ENCODE measurements around the gene KLHDC10.

DNA sequence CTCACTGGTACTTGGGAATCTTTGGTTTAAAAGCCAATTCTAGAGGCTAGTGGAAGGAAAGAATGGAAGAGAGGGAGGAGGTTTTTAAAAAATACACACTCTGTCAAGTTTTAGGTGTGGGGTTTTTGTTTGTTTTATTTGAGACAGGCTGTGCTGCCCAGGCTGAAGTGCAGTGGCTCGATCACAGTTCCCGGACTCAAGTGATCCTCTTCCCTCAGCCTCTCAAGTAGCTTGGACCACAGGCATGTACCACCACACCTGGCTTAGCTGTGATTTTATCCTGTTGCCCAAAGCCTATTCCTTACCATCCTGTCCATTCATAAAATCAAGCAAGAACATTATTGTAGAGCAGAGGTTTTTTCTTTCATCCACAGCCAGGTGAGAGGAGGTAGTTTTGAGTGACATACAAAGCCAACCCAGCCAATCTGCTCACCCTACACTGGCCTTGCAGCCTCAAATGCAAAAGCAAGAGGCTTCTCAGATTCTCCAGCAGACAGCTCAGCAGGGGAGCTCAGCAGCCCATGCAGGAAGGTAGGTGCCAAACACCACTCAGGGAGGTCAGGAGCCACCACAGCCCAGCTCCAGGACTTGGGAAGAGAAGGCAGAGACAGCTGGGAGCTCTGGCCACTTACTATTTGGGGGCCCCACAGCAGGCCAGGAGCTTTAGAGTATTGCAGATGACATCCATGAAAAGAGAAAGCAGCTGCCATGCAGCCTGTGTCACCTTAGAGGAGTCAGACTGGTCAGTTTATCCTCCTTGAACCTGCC is 69.0 kb downstream of the KLHDC10 start:
- TF ChIP-seq, protein P1, sequence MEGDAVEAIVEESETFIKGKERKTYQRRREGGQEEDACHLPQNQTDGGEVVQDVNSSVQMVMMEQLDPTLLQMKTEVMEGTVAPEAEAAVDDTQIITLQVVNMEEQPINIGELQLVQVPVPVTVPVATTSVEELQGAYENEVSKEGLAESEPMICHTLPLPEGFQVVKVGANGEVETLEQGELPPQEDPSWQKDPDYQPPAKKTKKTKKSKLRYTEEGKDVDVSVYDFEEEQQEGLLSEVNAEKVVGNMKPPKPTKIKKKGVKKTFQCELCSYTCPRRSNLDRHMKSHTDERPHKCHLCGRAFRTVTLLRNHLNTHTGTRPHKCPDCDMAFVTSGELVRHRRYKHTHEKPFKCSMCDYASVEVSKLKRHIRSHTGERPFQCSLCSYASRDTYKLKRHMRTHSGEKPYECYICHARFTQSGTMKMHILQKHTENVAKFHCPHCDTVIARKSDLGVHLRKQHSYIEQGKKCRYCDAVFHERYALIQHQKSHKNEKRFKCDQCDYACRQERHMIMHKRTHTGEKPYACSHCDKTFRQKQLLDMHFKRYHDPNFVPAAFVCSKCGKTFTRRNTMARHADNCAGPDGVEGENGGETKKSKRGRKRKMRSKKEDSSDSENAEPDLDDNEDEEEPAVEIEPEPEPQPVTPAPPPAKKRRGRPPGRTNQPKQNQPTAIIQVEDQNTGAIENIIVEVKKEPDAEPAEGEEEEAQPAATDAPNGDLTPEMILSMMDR (IDR thresholded peaks at IDR 0.05; ENCODE audit: poor library complexity), result no peak
- TF ChIP-seq EZH2 (IDR thresholded peaks at IDR 0.05; ENCODE audit: borderline replicate concordance), result no peak
